Common myeloid progenitor, CD34-positive (primary cell): ENCODE measurements around the gene EEFSEC.

ENCODE experiments used
- CTCF ChIA-PET: fragments of 350-600 bp; sonication (Branson Sonifier 250); formaldehyde crosslinking; loops from one replicate; lab custom pipeline; 2021; ENCODE audit warnings: antibody characterized with exemption; lab: Charles Lee
- POLR2A ChIA-PET: fragments of 350-600 bp; sonication (Branson Sonifier 250); formaldehyde crosslinking; loops from one replicate; lab custom pipeline; 2021; ENCODE audit warnings: antibody characterized with exemption; lab: Charles Lee
- DNase-seq, 3 donors: peaks; one replicate each; pipeline versions ENCODE4 v3.0.0 to v3.0.0-alpha.2; 2013
- H3K27ac ChIP-seq, 2 experiments: 1 replicate in 1 of 2; 2 replicates in 1 of 2; pipeline ENCODE4 v1.7.0; 2013; ENCODE audit warnings: inconsistent platforms in 2 of 2, low read length in 2 of 2, mild to moderate bottlenecking in 2 of 2, low read depth in 1 of 2, moderate library complexity in 1 of 2; ENCODE audit not compliant: severe bottlenecking in 2 of 2, insufficient read depth in 1 of 2, poor library complexity in 1 of 2
- H3K27me3 ChIP-seq, 5 experiments: replicated peaks in 2 of 5; 1 replicate in 3 of 5; 2 replicates in 2 of 5; pipeline versions ENCODE4 v1.6.1 to v1.7.0; 2013; ENCODE audit warnings: low read length in 4 of 5, mild to moderate bottlenecking in 2 of 5, moderate library complexity in 2 of 5, inconsistent platforms in 1 of 5; ENCODE audit not compliant: insufficient read depth in 5 of 5, control insufficient read depth in 4 of 5
- H3K36me3 ChIP-seq, 4 experiments: 1 replicate in 2 of 4; 2 replicates in 2 of 4; pipeline versions ENCODE4 v1.6.1 to v1.7.0; 2013; ENCODE audit warnings: low read length in 3 of 4, control low read depth in 1 of 4, mild to moderate bottlenecking in 1 of 4; ENCODE audit not compliant: control insufficient read depth in 4 of 4, insufficient read depth in 4 of 4
- H3K4me1 ChIP-seq, 4 experiments: 1 replicate in 3 of 4; 2 replicates in 1 of 4; pipeline versions ENCODE4 v1.6.1 to v1.7.1; 2013; ENCODE audit warnings: low read length in 3 of 4, mild to moderate bottlenecking in 3 of 4, control low read depth in 1 of 4, inconsistent platforms in 1 of 4, moderate library complexity in 1 of 4; ENCODE audit not compliant: control insufficient read depth in 4 of 4, insufficient read depth in 4 of 4; ENCODE audit errors: control extremely low read depth in 1 of 4
- H3K4me3 ChIP-seq, 7 experiments: 1 replicate in 4 of 7; 2 replicates in 3 of 7; pipeline versions ENCODE4 v1.5.1 to v1.7.0; 2013; ENCODE audit warnings: mild to moderate bottlenecking in 7 of 7, low read length in 6 of 7, moderate library complexity in 6 of 7, inconsistent platforms in 2 of 7, low read depth in 2 of 7, control low read depth in 1 of 7; ENCODE audit not compliant: insufficient read depth in 4 of 7, control insufficient read depth in 1 of 7; ENCODE audit errors: extremely low read depth in 1 of 7
- H3K9me3 ChIP-seq, 5 experiments: 1 replicate in 4 of 5; 2 replicates in 1 of 5; pipeline versions ENCODE4 v1.6.1 to v1.7.1; 2013; ENCODE audit warnings: low read length in 4 of 5, mild to moderate bottlenecking in 2 of 5, inconsistent platforms in 1 of 5, low read depth in 1 of 5, moderate library complexity in 1 of 5; ENCODE audit not compliant: control insufficient read depth in 4 of 5, insufficient read depth in 2 of 5; ENCODE audit errors: control extremely low read depth in 1 of 5
- WGBS: methylation state at CpG from one replicate; pipeline ENCODE4 v1.1.5; 2013; ENCODE audit not compliant: insufficient coverage; 5-methylcytosine and 5-hydroxymethylcytosine counted together

The EEFSEC gene

DNA sequence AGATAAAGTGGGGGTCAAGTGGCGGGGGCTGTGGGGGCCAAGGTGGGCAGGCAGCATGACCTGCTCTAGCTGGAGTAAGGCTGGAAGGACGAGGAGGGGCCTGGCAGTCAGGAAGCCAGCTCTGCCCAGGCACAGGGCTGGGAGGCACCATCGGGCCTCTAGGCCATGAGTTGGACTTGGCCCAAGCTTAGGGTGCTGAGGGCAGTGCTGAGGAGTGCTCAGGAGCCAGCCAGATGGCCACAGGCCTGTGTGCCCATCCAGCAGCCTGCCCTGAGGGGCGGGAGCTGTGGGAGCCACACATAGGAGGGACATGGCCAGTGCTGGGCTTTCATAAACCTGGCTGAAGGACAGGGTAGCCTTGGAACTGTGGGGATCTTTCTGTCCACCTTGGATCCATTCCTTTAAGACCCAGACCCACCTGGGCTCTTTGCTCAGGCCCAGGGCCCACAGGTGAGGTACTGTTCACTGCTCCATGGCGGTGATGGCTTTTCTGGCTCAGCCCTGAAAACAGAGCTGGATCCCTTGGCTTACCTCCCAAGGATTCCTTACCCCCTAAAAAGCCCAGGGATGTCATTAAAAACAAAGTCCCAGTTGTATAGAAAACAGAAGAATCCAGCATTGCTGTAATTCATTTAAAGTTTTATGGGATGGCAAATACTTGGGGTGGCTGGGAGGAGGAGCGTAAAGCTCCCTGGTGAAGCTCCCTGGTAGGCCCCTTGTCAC is 176.4 kb downstream of the EEFSEC start:
- ChIA-PET CTCF (no interaction called here), POLR2A (no interaction called here)
- Histone ChIP-seq H3K4me1 (peaks cover 0 to 7% (median 3%) of the 10 kb centered on the region in 4 experiments), H3K4me3 (no peak overlapping the region), H3K9me3 (no peaks in the 10 kb centered on the region), H3K27ac (no peak overlapping the region), H3K36me3 (peaks cover 0 to 3% (median 1%) of the 10 kb centered on the region in 4 experiments), H3K27me3 (no peaks in the 10 kb centered on the region)
- DNase-seq: no peak
- WGBS: 100% methylated on average over 6 of the region's 6 CpGs

DNA sequence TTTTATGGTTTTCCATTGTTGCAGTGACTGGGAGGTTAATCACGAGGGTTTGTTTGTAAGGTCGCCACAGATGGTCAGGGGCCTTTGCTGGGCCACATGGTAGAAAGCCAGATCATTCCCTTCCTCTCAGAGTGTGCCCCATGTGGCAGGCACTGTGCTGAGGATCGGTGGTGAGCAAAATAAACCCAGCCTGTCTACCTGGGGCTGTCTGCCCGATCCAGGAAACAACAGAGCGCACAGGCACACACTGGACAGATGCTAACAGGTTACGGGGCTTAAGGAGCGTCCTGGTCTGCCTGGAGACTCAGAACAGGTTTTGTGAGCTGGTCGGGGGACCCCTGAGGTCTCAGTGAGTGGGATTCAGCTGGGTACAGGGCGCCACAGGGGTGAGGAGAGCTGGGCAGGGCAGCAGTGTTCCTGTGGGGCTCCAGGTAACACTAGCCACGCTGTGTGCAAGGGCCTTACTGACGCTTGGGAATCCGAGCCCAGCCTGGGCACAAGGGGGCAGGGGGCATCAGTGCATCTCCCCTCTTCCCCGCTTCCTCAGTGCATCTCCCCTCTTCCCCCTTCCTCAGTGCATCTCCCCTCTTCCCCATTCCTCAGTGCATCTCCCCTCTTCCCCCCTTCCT is 177.0 kb downstream of the EEFSEC start:
- no peak for DNase-seq
- H3K27me3 ChIP-seq: no peaks in the 10 kb centered on the region
- no peak overlapping the region for H3K4me3 ChIP-seq
- ChIA-PET POLR2A (no interaction called here), CTCF (no interaction called here)
- H3K36me3 ChIP-seq: peaks cover 0 to 3% (median 1%) of the 10 kb centered on the region in 4 experiments
- H3K9me3 ChIP-seq: no peaks in the 10 kb centered on the region
- no peak overlapping the region for H3K27ac ChIP-seq
- peaks cover 0 to 7% (median 3%) of the 10 kb centered on the region in 4 experiments for H3K4me1 ChIP-seq
- 96% methylated on average over 12 of the region's 13 CpGs for WGBS

DNA sequence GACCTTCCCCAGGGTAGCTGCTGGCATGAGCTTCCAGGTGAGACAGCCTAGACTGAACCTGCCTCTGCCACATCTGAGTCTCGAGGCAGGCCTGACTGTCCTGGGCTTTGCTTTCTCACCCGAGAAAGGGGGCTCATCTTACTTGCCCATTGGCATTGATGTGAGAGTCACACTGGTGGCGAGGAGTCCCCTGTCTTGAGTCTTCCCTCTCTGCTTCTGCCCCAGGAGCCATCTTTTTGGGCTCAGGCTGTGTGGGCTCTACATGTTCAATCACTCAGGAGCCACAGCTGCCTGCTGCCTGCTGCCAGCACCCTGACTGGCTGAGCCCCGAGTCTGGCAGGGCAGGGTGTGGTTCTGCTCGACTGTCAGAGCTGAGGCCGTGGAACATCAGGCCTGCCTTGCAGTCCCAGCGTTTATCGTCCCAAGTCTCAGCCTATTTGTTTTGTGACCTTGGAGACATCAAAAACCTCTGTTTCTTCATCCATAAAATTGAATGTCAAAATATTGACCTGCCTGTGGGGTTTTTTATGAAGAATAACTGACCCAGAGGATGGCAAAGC is 180.9 kb downstream of the EEFSEC start:
- Histone ChIP-seq H3K9me3 (no peaks in the 10 kb centered on the region), H3K27me3 (no peaks in the 10 kb centered on the region), H3K27ac (no peak overlapping the region), H3K4me3 (no peak overlapping the region), H3K36me3 (peaks cover 0 to 12% (median 4%) of the 10 kb centered on the region in 4 experiments), H3K4me1 (no peaks in the 10 kb centered on the region)
- POLR2A ChIA-PET: no interaction called here
- DNase-seq: no peak
- CTCF ChIA-PET: interaction anchor here (1.3 kb wide), 1 partner anchor 14 kb away, joined by 4 read pairs; no protein-coding TSS in a partner anchor
- 94% methylated on average over 6 of the region's 8 CpGs for WGBS

DNA sequence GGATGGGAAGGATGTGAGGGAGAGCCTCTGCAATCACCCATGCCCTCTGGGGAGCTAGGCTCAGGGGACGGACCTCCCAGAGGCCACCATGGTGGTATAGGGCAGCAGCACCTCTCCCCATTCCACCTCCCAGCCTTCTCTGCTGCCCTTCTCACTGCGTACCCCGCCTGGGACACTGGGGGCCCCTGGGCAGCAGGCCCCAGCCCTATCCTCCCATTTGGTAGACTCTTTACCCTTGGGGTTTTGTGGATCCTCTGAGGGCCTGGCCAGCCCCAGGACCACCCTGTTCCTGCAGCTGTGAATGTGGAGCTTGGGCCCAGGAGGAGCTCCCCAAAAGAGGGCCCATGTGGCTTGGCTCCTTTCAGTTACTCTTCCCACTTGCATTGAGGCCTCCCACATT is 181.5 kb downstream of the EEFSEC start:
- no peak for DNase-seq
- POLR2A ChIA-PET: no interaction called here
- H3K4me1 ChIP-seq: no peaks in the 10 kb centered on the region
- H3K4me3 ChIP-seq: no peak overlapping the region
- peaks cover 0 to 12% (median 4%) of the 10 kb centered on the region in 4 experiments for H3K36me3 ChIP-seq
- H3K27me3 ChIP-seq: no peaks in the 10 kb centered on the region
- H3K27ac ChIP-seq: no peak overlapping the region
- no peaks in the 10 kb centered on the region for H3K9me3 ChIP-seq
- CTCF ChIA-PET: no interaction called here
- WGBS: 100% methylated on average over 2 of the region's 3 CpGs

DNA sequence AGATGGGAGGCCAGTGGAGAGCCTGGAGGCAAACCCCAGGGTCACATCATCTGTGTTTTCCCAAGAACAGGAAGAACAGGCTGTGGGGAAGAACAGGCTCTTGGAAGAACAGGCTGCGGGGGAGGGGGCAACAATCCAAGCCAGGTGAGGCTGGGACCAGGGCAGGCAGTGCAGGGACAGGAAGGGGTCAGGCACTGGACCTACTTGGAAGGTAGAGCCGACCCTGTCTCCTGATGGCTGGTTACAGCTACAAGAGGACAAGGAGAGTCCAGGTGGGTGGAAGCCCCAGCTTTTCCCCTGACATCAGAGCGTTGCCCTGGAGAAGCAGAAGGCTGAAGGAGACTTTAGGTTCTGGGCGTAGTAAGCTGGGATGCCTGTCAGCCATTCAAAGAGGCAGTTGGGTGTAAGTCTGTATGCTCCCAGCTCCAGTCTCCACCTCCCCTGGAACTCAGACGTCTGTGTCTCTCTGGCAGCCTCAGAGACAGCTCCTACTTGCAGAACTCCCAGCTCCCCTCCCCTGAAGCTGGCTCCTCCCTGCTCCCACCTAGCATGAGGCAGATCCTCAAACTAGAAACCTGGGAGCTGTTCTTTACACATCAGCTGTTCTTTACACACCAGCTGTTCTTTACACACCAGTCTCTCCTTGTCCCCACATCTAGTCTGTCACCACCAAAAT is 182.5 kb downstream of the EEFSEC start:
- no peak overlapping the region for H3K4me3 ChIP-seq
- H3K27ac ChIP-seq: no peak overlapping the region
- no peaks in the 10 kb centered on the region for H3K27me3 ChIP-seq
- 93% methylated on average over 4 of the region's 5 CpGs for WGBS
- H3K4me1 ChIP-seq: no peaks in the 10 kb centered on the region
- CTCF ChIA-PET: no interaction called here
- DNase-seq: no peak
- H3K9me3 ChIP-seq: no peaks in the 10 kb centered on the region
- H3K36me3 ChIP-seq: peaks cover 0 to 13% (median 4%) of the 10 kb centered on the region in 4 experiments
- POLR2A ChIA-PET: no interaction called here

DNA sequence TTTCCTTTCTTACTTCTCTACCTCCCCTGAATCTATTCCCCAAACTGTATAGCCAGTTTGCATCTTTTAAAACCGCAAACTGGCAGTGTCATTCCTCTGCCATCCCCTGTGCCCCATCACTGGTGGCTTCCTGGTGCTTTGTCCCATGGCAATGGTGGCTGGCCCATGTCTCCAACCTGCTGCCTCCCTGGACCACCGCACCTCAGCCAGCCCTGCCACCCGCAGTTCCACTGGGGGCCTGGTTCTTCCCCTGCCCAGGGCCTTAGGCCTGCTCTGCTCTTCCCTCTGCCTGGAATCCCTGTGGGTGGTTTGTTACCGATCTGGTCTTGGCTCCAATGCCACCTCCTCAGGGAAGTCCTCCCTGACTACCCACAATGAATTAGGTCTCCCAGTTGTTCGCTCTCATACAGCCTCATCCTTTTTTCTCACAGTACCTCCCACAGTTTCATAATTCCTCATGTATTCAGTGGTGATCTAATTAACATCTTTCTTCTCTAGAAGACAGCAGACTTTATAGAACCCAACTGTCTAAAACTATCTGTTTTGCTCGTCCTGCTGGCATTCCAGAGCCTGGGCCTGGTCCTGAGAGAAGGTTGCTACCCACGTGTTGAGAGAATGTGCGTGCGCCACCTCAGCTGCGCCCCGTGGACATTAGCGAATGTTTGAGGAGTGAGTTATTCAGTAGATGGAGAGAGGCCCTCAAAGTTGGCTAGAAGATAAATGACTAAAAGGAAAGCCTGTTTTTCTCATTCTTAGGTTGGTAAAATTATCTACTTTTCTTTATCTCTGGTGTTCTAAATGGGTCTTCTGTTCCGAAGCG is 183.3 kb downstream of the EEFSEC start:
- DNase-seq: no peak
- CTCF ChIA-PET: no interaction called here
- Histone ChIP-seq H3K9me3 (no peaks in the 10 kb centered on the region), H3K27me3 (no peaks in the 10 kb centered on the region), H3K4me1 (no peaks in the 10 kb centered on the region), H3K4me3 (no peak overlapping the region), H3K36me3 (peaks cover 4 to 21% (median 9%) of the 10 kb centered on the region in 4 experiments), H3K27ac (no peak overlapping the region)
- POLR2A ChIA-PET: no interaction called here
- over 99% methylated on average over 13 of the region's 14 CpGs for WGBS
